Tibial nerve (tissue), 4 donors: ENCODE measurements around the gene HSD17B3. TPM values are rescaled to one million over a fixed set of nuclear protein-coding genes. Genes with fewer than 3 reads are reported as not detected.
A peak's percentile ranks its signal among the peaks of the same experiment; 100 is the strongest.

Experiments
- DNase-seq, 2 donors: peaks; one replicate each; pipeline ENCODE4 v3.0.0-alpha.2; 2019; ENCODE audit warnings: low spot score in 2 of 2
- H3K27ac ChIP-seq, 4 donors: fragments of 200-600 bp; sonication (generic) in 3 of 4; one replicate each; pipeline ENCODE4 v1.5.1; 2017 to 2019; ENCODE audit warnings: mild to moderate bottlenecking in 1 of 4
- H3K27me3 ChIP-seq, 2 donors: fragments of 200-600 bp; sonication (generic) in 1 of 2; one replicate each; pipeline versions ENCODE4 v1.5.1 to v1.6.0; 2017 to 2019
- H3K36me3 ChIP-seq, 3 donors: fragments of 200-600 bp; sonication (generic); one replicate each; pipeline ENCODE4 v1.5.1; 2018 to 2019
- H3K4me1 ChIP-seq, 4 donors: fragments of 200-600 bp; sonication (generic) in 3 of 4; one replicate each; pipeline ENCODE4 v1.5.1; 2017 to 2019
- H3K4me3 ChIP-seq, 4 donors: fragments of 200-600 bp; sonication (generic) in 3 of 4; one replicate each; pipeline ENCODE4 v1.5.1; 2017 to 2019; ENCODE audit warnings: mild to moderate bottlenecking in 1 of 4, moderate library complexity in 1 of 4
- H3K9me3 ChIP-seq, 4 donors: fragments of 200-600 bp; sonication (generic) in 3 of 4; one replicate each; pipeline ENCODE4 v1.5.1; 2017 to 2019
- CTCF ChIP-seq, 5 experiments: fragments of 200-600 bp in 3 of 5; fragments of 450-650 bp in 2 of 5; sonication (generic) in 3 of 5; IDR thresholded peaks; one replicate each; pipeline ENCODE4 v1.5.1; 2016 to 2019; ENCODE audit warnings: antibody characterized with exemption in 5 of 5, mild to moderate bottlenecking in 3 of 5, moderate library complexity in 2 of 5
- EP300 ChIP-seq, 2 donors: sonication (generic); formaldehyde crosslinking; IDR thresholded peaks; one replicate each; pipeline ENCODE4 v1.6.1; 2017; ENCODE audit warnings: antibody characterized with exemption in 2 of 2, mild to moderate bottlenecking in 1 of 2
- POLR2A ChIP-seq, 2 donors: fragments of 450-650 bp; IDR thresholded peaks; one replicate each; pipeline ENCODE4 v1.6.1; 2017; ENCODE audit warnings: antibody characterized with exemption in 2 of 2, mild to moderate bottlenecking in 2 of 2, moderate library complexity in 2 of 2
- WGBS, 2 donors: methylation state at CpG; one replicate each; pipeline ENCODE4 v1.1.5; 2018; 5-methylcytosine and 5-hydroxymethylcytosine counted together
- total RNA-seq, 4 donors: library from RNA; depleted of rRNA; stranded (reverse); fragments of >200 nt; gene quantifications; one replicate each; pipeline ENCODE4 v1.1.0, GENCODE V29; 2016

The HSD17B3 gene
- total RNA-seq, 4 donors from 2014 or later: 0.66 to 6.7 (median 1.1) TPM

DNA sequence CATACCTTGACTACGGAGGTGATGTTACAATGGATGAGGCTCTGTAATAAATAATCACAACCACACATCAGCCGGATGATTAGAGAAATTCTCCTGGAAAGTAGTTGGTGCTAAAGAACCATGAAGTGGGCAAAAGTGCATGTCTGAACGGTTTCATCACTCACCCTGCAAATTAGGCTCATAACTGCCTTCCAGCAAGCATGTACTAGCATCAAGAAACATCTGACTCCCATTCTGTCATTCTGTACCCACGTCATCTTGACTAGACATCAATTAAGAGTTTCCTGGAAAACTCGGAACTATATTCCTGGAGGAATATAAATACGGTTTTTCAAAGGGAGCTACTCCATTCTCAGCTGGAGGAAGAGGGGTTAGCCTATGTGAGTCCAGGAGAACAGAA, 52.2 kb downstream of the HSD17B3 start:
- 75 to 85% methylated on average over 6 of the region's 6 CpGs for WGBS, 2 donors
- no peak for DNase-seq
- no peaks in the 10 kb centered on the region for H3K36me3 ChIP-seq
- H3K4me1 ChIP-seq: peaks cover 0 to 7% (median 0%) of the 10 kb centered on the region in 4 donors
- no peaks in the 10 kb centered on the region for H3K9me3 ChIP-seq
- TF ChIP-seq CTCF (IDR thresholded peaks at IDR 0.05) (no peak), POLR2A (IDR thresholded peaks at IDR 0.05) (no peak), EP300 (IDR thresholded peaks at IDR 0.05) (no peak)
- H3K27me3 ChIP-seq: no peaks in the 10 kb centered on the region
- H3K27ac ChIP-seq: no peak overlapping the region
- H3K4me3 ChIP-seq: no peak overlapping the region

GRCh38 chr9:96246267-96246671, 55.7 kb downstream of the HSD17B3 start:
- no peaks in the 10 kb centered on the region for H3K9me3 ChIP-seq
- DNase-seq: no peak
- TF ChIP-seq POLR2A (IDR thresholded peaks at IDR 0.05) (no peak), EP300 (IDR thresholded peaks at IDR 0.05) (peak in 1 of 2 donors; percentile 14)

DNA sequence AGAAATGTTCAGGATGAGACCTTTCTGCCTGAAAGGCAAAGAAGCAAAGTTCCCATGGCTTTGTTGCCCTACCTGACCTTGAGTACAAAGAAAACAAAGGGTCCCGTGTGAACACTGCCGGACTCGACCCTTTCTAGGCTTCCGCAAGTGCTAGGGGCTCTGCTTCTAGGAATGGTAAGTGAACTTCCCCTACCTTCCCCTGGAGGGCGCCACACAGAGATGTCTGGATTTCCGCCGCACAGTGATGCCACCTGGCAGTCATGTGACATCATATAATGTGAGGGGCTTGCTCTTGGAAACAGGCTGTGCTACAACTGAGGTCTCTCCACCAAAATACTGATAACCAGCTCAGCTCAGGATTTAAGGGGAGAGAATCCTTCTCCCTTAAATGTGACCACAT, 56.6 kb downstream of the HSD17B3 start:
- Histone ChIP-seq H3K4me3 (no peak overlapping the region), H3K9me3 (no peaks in the 10 kb centered on the region), H3K27me3 (no peaks in the 10 kb centered on the region), H3K27ac (no peak overlapping the region), H3K36me3 (no peaks in the 10 kb centered on the region), H3K4me1 (peaks cover 0 to 19% (median 5%) of the 10 kb centered on the region in 4 donors)
- no peak for TF ChIP-seq EP300 (IDR thresholded peaks at IDR 0.05)
- peak in 1 of 5 experiments; percentile 9 for TF ChIP-seq CTCF (IDR thresholded peaks at IDR 0.05)
- no peak for TF ChIP-seq POLR2A (IDR thresholded peaks at IDR 0.05)
- DNase-seq: no peak
- WGBS, 2 donors: 85% methylated on average over 7 of the region's 7 CpGs

More at GRCh38 chr9:96246267-96246671, 55.7 kb downstream of the HSD17B3 start:
- Histone ChIP-seq H3K4me3 (no peak overlapping the region), H3K4me1 (peaks cover 0 to 19% (median 5%) of the 10 kb centered on the region in 4 donors), H3K36me3 (no peaks in the 10 kb centered on the region), H3K27ac (no peak overlapping the region), H3K27me3 (no peaks in the 10 kb centered on the region)
- WGBS, 2 donors: 76 to 78% methylated on average over 8 of the region's 8 CpGs

DNA sequence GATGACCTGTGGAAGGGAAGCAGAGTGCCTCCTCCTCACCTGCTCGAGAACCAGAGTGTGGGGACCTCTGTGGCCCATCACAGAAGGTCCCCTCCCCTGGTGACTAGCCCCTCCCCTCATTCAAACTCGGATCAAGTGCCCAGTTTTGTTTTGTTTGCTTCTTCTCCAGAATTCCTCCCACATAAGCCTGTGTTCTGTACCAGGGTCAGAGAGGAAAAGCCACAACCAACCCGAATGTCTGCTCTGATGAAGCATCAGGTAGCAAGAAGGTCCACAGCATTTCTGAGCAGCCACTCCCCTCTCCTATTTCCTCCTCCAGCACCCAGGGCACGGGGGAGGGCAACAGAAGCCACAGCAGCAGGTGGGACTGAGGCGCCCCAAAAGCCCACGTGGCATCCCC, 58.2 kb downstream of the HSD17B3 start:
- no peak overlapping the region for H3K4me3 ChIP-seq
- WGBS, 2 donors: 56 to 58% methylated on average over 6 of the region's 6 CpGs

DNA sequence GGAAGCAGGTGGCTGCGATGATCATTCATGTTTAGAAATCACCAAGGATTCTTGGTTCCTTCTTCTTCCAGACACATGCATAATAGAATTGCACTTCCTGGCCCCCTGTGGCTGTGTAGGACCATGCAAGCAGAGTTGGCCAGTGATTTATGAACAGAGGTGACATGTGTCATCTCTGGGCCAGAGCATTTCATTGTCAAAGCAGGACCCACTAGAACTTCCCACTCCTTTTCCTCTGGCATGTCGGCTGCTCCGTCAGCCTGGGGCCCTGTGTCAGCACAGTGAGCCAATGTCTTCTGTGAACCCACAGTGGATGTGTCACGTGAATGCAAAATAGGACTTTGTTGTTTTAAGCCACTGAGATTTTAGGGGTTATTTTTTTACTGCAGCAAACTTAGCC, 59.2 kb downstream of the HSD17B3 start:
- peak overlapping the region in 2 of 4 donors; percentile 55 to 59 for H3K27ac ChIP-seq
- H3K36me3 ChIP-seq: no peaks in the 10 kb centered on the region
- no peak for TF ChIP-seq EP300 (IDR thresholded peaks at IDR 0.05)
- no peak for TF ChIP-seq CTCF (IDR thresholded peaks at IDR 0.05)
- TF ChIP-seq POLR2A (IDR thresholded peaks at IDR 0.05): no peak
- H3K4me3 ChIP-seq: peak overlapping the region in 1 of 4 donors; percentile 13
- DNase-seq: no peak
- WGBS, 2 donors: 35 to 41% methylated on average over 4 of the region's 4 CpGs
- H3K27me3 ChIP-seq: no peaks in the 10 kb centered on the region
- H3K9me3 ChIP-seq: no peaks in the 10 kb centered on the region
- H3K4me1 ChIP-seq: peaks cover 0 to 19% (median 5%) of the 10 kb centered on the region in 4 donors

More for the DNA sequence above, 58.2 kb downstream of the HSD17B3 start:
- no peaks in the 10 kb centered on the region for H3K36me3 ChIP-seq
- DNase-seq: no peak
- peak overlapping the region in 2 of 4 donors; percentile 55 to 59 for H3K27ac ChIP-seq
- no peaks in the 10 kb centered on the region for H3K27me3 ChIP-seq
- TF ChIP-seq EP300 (IDR thresholded peaks at IDR 0.05): no peak
- no peak for TF ChIP-seq POLR2A (IDR thresholded peaks at IDR 0.05)
- TF ChIP-seq CTCF (IDR thresholded peaks at IDR 0.05): no peak
- peaks cover 0 to 19% (median 5%) of the 10 kb centered on the region in 4 donors for H3K4me1 ChIP-seq
- no peaks in the 10 kb centered on the region for H3K9me3 ChIP-seq
